Measurements from ENCODE around the gene CLDN14.

DNA sequence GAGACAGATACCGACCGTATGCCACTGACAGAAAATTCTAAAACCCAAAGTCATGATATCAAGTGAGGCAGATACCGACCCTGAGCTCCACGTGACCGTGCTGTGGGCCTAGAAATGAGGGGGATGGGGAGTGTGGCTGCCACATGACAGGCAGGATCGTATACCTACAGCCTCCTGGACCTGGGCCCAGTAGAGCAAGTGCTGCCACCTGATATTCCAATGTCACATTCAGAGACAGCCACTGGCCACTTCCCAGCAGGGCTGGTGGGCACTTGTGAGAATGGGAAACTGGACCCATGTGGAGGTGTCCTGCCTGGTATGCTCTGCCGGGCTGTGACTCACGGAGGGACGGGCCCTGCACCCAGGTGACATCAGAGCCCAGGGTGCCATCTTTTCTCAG is 44.6 kb upstream of the CLDN14 start:
- no peak for TF ChIP-seq CTCF (IDR thresholded peaks at IDR 0.05)
- TF ChIP-seq EZH2 (IDR thresholded peaks at IDR 0.05) = no peak
- no peak for TF ChIP-seq EZH2phosphoT487 (IDR thresholded peaks at IDR 0.05)

Measured in neural progenitor cell (in vitro differentiated cells).